Measurements from ENCODE around the gene TIMMDC1. TPM values are rescaled to one million over a fixed set of nuclear protein-coding genes. Genes with fewer than 3 reads are reported as not detected.

Gene TIMMDC1
- total RNA-seq, 1 experiment from 2014 or later: 121 TPM

DNA sequence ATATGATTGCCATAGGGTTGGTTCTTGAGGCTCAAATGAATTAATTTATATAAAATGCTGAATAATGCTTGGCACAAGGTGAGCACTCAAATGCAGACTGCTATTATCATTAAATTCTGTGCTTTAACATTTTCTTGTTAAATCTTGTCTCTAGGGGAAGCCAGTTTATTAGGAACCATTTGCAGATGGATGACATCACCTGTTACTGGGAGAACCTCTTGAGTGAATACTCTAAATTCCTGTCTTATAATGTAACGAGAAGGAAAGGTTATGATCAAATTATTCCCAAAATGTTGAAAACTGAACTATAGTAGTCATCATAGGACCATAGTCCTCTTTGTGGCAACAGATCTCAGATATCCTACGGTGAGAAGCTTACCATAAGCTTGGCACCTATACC, 6.2 kb upstream of the TIMMDC1 start (continued):
- TF ChIP-seq ATF3 (IDR thresholded peaks at IDR 0.05) (no peak), EZH2 (IDR thresholded peaks at IDR 0.05) (no peak), YY1 (IDR thresholded peaks at IDR 0.05; ENCODE audit: extremely low read depth, insufficient replicate concordance, low read depth, low read length) (no peak)

DNA sequence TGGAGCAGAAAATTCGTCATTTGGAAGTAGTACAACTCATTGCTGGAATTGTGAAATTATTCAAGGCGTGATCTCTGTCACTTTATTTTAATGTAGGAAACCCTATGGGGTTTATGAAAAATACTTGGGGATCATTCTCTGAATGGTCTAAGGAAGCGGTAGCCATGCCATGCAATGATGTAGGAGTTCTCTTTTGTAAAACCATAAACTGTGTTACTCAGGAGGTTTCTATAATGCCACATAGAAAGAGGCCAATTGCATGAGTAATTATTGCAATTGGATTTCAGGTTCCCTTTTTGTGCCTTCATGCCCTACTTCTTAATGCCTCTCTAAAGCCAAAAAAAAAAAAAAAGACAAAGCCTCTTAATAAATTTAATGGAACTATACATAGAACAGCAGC, 5.5 kb upstream of the TIMMDC1 start:
- no peaks in the 10 kb centered on the region for H3K27me3 ChIP-seq (ENCODE audit: insufficient read depth, low read length)
- ChIA-PET RAD21 (ENCODE audit: low non-redundant PET in 1 of 2, low total read pairs in 2 of 2, uncharacterized antibody in 2 of 2, unreplicated experiment in 2 of 2) (no interaction called here), POLR2A (no interaction called here), CTCF (no interaction called here)
- H2AFZ ChIP-seq (ENCODE audit: low read depth, low read length, poor library complexity, severe bottlenecking): no peak overlapping the region
- TF ChIP-seq POLR2A (IDR thresholded peaks at IDR 0.05; ENCODE audit: borderline replicate concordance, extremely low read depth, insufficient read depth, insufficient read length): no peak
- TF ChIP-seq EZH2 (IDR thresholded peaks at IDR 0.05): no peak
- TF ChIP-seq ELF1 (IDR thresholded peaks at IDR 0.05; ENCODE audit: borderline replicate concordance, low read depth): no peak
- TF ChIP-seq YY1 (IDR thresholded peaks at IDR 0.05; ENCODE audit: extremely low read depth, insufficient replicate concordance, low read depth, low read length): no peak
- no peak for TF ChIP-seq EZH2phosphoT487 (IDR thresholded peaks at IDR 0.05; ENCODE audit: borderline replicate concordance)
- TF ChIP-seq ZBTB33 (IDR thresholded peaks at IDR 0.05; ENCODE audit: extremely low read depth, insufficient replicate concordance, low read length): no peak
- TF ChIP-seq TCF7L2 (IDR thresholded peaks at IDR 0.05; ENCODE audit: borderline replicate concordance, extremely low read depth, insufficient read depth, insufficient read length): no peak
- H3K4me3 ChIP-seq (replicated peaks in 1 of 2; ENCODE audit: low read depth in 1 of 2, low read length in 2 of 2): no peak overlapping the region
- H3K4me1 ChIP-seq (ENCODE audit: control insufficient read depth in 1 of 2, insufficient read depth in 2 of 2, low read length in 2 of 2): peaks cover 2 to 5% of the 10 kb centered on the region in 2 experiments; a peak in 1 of 4 replicates
- no peak overlapping the region for H3K4me2 ChIP-seq (ENCODE audit: low read length)
- BruUV-seq (replicated peaks): TSS peak; percentile 19
- intact Hi-C loops (cut with micrococcal nuclease): no loop called here
- no peaks in the 10 kb centered on the region; a peak in 1 of 4 replicates for H3K36me3 ChIP-seq (ENCODE audit: control insufficient read depth in 1 of 2, insufficient read depth in 2 of 2, low read length in 2 of 2)
- no peaks in the 10 kb centered on the region for H3K9me2 ChIP-seq (ENCODE audit: insufficient read depth)
- H3K9ac ChIP-seq (ENCODE audit: low read length): no peak overlapping the region
- H3K9me3 ChIP-seq (ENCODE audit: control insufficient read depth in 1 of 2, insufficient read depth in 1 of 2, low read depth in 1 of 2, low read length in 2 of 2): no peaks in the 10 kb centered on the region
- H3K79me2 ChIP-seq (ENCODE audit: insufficient read depth, low read length): no peaks in the 10 kb centered on the region
- no peaks in the 10 kb centered on the region for H4K20me1 ChIP-seq (ENCODE audit: insufficient read depth)
- ATAC-seq (no peak), DNase-seq (ENCODE audit: low read depth, low spot score) (no peak)
- H3K27ac ChIP-seq (ENCODE audit: low read depth, low read length): no peak overlapping the region
